ENCODE data around the gene ZNF827. TPM values are rescaled to one million over a fixed set of nuclear protein-coding genes. Genes with fewer than 3 reads are reported as not detected.
A peak's percentile ranks its signal among the peaks of the same experiment; 100 is the strongest.

The ZNF827 gene
- total RNA-seq, 1 donor: 20.5 TPM

DNA sequence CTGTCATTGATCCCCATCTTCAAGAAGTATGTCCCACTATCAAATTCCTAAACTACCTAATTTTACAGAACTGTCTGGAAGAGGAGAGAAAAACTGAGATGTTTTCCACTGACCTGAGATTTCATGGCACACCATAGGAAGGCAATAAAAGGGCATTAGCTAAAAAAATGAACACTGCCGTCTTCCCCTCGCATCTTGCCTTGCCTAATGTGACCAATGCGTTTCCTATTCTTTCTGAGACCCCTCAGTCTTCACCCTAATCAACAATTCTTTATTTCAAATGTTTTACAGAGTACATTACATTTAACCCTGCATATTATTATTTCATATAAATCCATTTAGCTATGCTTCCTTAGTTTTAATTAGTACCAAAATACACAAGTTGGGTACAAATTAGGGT is 43.6 kb downstream of the ZNF827 start:
- no peak for DNase-seq (ENCODE audit: low read depth in 2 of 3, low spot score in 2 of 3)

GRCh38 chr4:145891958-145892357 is 46.7 kb downstream of the ZNF827 start:
- DNase-seq (ENCODE audit: low read depth in 2 of 3, low spot score in 2 of 3): no peak

DNA sequence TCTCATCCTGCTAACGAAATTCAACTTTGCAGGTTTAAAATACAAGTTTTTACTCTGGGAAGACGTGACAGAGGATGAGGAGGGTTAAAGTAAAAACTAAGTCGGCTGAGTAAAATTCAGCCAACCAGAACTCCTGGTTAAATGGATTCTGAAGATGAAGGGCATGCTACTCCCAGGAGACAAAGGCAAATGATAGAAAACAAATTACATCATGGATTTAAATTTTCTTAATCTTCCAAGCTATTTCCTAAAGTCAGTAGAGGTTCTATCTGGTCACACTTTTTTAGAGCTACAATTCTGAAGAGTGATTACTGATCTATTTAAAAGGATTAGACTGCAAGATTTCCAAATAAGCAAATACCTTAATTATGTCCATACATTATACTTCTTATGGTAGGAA is 47.9 kb downstream of the ZNF827 start:
- no peak for DNase-seq (ENCODE audit: low read depth in 2 of 3, low spot score in 2 of 3)

DNA sequence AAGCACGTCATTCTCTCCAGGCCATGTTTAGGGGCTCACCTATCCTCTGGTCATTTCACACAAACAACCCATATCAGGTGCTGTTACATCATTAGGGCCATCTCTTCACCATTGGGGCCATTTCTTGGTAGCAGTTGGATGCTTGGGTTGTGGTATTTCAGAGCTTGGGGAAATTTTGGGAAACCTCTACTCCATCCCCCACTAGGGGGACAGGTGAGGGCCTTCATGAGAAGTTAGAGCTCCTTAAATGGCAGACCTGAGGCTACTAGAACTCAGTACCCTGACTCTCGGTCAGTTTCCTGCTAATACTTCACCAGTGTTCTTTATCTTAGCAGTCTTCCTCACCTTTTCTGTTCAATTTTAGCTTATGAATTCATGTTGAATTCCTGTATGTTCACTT is 50.2 kb downstream of the ZNF827 start:
- DNase-seq (ENCODE audit: low read depth in 2 of 3, low spot score in 2 of 3): no peak

DNA sequence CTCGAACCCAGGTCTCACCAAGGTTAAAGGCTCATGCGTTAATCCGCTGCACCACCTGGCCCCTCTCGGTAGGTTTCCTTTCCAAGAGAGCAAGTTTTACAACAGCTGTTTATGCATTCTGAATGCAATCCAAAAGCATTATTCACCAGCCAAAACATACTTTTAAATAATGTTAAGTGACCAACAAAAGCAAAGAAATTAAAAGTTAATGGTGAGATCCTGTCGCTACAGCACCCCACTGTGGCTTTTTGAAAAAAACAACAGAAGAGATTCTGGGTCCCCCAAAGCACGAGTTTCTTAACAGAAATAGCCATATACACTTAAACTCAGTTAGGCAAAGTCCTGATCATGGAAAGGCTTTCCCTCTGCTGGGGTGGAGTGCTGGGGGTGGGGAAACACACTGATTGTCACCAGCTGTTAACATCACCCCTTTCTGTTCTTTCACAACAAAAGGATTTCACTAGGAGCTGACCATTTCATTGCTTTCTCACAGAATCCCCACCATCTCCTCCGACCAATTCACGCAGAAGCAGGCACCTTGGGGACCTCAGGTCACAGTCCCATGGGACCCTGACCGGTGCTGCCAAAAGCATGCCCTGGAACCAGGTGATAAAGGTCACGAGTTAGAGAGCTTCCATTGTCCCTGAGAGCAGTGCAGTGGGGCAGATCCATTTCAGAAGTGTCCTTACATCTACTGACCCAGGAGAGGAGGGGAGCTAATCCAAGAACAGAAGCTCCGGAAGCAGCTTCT is 51.2 kb downstream of the ZNF827 start:
- peak in 1 of 3 donors; percentile 46 for DNase-seq (ENCODE audit: low read depth in 2 of 3, low spot score in 2 of 3)

- DNase-seq (ENCODE audit: low read depth in 2 of 3, low spot score in 2 of 3): peak in 1 of 3 donors; percentile 47
These were observed 51.8 kb downstream of the ZNF827 start for GRCh38 chr4:145886871-145887240.

- DNase-seq (ENCODE audit: low read depth in 2 of 3, low spot score in 2 of 3): no peak
These were observed 53.0 kb downstream of the ZNF827 start for GRCh38 chr4:145885666-145886065.

GRCh38 chr4:145884775-145885174 is 53.8 kb downstream of the ZNF827 start:
- DNase-seq (ENCODE audit: low read depth in 2 of 3, low spot score in 2 of 3): no peak

DNA sequence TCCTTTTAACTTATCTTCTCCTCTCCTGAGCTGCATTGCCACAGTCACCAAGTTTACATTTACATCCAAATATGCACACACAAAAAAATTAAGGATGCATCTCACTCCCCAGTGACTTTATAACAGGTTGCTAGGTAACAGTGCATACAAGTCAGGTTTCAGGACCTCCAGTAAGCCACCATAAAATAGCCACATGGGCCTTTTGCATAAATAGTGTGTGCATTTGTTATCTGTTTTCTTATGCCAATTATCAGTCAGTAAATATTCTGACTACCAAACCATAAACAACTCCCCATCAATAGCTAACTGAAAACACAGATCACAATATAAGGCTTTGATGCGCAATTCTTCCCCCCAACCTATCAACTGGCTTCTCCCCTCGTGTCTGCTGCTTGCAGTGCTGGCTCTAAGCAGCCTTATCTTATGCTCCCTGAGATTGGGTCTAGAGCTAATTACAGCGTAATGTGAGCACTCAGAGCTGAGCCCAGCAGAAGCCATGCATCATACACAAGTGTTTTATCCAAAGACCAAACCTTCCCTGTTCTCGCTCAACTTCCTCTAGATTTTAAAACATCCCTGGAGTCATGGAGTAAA is 55.4 kb downstream of the ZNF827 start:
- DNase-seq (ENCODE audit: low read depth in 2 of 3, low spot score in 2 of 3): no peak

- DNase-seq (ENCODE audit: low read depth in 2 of 3, low spot score in 2 of 3): no peak
These were observed 56.0 kb downstream of the ZNF827 start for GRCh38 chr4:145882604-145883003.

GRCh38 chr4:145881989-145882388 is 56.6 kb downstream of the ZNF827 start:
- no peak for DNase-seq (ENCODE audit: low read depth in 2 of 3, low spot score in 2 of 3)

GRCh38 chr4:145881576-145881975 is 57.0 kb downstream of the ZNF827 start:
- DNase-seq (ENCODE audit: low read depth in 2 of 3, low spot score in 2 of 3): peak in 2 of 3 donors; percentile 67 to 89

DNA sequence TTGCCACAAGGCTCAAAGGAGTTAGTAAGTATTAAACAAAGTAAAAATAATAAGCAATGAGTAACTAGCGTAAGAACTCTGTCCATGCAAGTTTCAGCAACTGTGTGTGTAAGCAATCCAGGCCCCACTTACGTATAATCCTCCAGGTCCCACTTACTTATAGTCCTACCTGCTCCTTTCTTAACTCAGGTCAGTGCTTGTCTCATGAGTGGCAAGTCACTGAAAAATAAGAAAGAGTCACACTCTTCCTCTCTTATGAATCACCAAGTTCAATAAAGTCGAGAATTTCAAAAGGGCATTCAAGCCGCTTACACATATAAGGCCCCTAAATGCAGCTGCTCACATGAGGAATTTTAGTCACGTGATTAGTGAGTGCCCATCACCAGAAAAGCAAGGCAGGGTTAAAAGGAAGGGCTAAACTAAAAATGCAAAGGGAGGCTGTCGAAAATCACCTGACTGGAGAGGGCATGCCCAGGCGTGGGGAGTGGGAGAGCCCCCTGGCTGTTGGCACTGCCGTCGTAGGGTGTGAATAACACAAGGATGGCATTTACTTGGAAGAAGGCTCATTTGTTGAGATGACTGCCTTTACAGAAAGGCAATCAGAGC is 58.2 kb downstream of the ZNF827 start:
- no peak for DNase-seq (ENCODE audit: low read depth in 2 of 3, low spot score in 2 of 3)

- DNase-seq (ENCODE audit: low read depth in 2 of 3, low spot score in 2 of 3): no peak
These were observed 59.0 kb downstream of the ZNF827 start for GRCh38 chr4:145879598-145879997.

- DNase-seq (ENCODE audit: low read depth in 2 of 3, low spot score in 2 of 3): no peak
These were observed 59.9 kb downstream of the ZNF827 start for GRCh38 chr4:145878501-145879435.

- no peak for DNase-seq (ENCODE audit: low read depth in 2 of 3, low spot score in 2 of 3)
These were observed 62.0 kb downstream of the ZNF827 start for GRCh38 chr4:145876531-145877180.

DNA sequence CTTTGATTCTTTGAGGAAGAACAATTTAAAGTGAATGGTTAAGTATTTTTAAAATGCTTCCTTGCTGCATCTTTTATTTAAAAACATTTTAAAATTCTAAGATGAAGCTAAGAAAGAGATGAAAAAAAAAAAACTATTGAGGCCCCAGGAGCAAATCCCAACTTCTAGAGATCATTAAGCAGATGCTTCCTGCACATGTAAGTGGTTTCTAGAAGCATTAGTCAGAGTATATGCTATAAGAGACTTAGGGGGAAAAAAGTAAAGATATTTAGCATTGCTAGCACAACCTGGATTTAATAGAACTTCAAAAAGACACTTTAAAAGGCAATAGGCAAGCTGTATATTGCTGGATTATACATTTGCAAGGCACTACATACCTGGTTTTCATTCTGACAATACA is 64.7 kb downstream of the ZNF827 start:
- DNase-seq (ENCODE audit: low read depth in 2 of 3, low spot score in 2 of 3): peak in 1 of 3 donors; percentile 38

GRCh38 chr4:145871209-145871608 is 67.4 kb downstream of the ZNF827 start:
- no peak for DNase-seq (ENCODE audit: low read depth in 2 of 3, low spot score in 2 of 3)

DNA sequence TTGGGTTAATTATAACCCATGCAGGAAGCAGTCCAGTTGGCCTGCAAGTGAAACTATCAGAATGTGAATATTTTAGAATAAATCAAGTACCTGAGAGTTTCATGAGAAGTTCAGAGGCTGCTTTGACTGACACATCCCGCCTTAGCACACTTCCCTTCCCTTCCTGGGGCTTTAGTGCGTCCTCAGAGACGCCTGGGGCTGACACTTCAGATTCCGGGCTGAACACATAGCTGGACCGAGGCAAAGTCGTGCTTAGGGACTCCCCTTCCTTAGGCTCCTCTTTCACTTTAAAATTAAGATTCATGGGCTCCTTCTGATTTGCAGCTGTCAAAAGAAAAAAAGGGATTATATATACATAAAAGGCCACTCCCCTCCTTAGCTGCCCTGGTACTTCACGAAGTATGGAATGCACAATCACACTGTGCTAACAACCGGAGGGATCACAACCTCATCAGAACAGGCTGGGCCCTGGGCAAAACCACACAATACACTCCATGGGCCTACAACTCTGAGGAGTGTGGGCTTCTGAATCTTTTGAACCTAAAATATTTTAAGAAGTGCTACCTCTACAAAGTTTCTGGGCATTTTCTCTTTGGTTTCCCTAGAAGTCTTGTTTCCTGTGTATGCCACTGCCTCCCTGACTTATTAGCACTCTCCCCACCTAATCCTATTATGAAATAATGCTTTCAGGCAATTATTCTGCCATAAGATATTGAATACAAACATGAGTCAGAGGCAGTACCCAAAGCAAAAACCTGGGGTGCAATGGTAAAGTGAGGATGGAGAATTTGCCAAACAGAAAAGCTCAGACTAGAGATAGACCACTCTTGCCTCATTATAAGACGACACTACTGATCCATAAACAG is 68.2 kb downstream of the ZNF827 start:
- no peak for DNase-seq (ENCODE audit: low read depth in 2 of 3, low spot score in 2 of 3)
